ENCODE results near the gene TEDC1. TPM values are rescaled to one million over a fixed set of nuclear protein-coding genes. Genes with fewer than 3 reads are reported as not detected.

TEDC1 gene
- total RNA-seq, 1 experiment from 2014 or later, result 34.0 TPM

DNA sequence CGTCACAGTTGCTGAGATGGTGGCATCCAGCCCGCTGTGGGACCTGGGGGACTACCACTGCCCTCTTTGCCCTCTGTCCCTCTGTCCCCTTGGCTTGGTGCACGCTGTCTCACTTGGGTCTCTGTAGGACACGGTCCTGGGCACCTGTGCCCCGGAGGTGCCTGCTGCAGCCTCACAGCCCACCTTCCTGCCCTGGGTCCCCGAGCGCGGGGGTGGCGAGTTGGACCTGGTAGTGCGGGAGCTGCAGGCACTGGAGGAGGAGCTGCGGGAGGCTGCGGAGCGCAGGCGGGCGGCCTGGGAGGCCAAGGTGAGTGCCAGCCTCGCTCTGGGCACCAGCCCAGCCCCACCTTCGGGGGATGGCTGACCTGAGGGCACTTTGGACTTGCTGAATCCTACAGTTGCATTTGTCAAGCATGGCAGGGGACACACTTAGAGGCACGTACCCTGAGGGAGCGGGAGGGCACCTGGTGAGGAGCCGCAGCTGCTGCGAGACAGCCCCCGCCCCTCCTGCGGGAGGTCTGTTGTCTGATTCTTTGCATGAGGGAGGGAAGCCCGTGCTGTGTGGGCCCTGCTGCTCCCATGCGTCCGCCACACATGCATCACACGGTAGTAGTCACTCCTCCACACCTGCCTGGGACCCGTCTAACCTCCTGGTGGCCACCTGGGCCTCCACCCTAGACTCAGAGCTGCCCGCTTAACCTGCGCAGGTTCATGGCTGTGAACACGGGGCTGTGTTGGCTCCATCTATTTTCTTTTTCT, 6.8 kb downstream of the TEDC1 start:
- Histone ChIP-seq H3K36me3 (ENCODE audit: insufficient read depth, low read length, poor library complexity, severe bottlenecking) (no peaks in the 10 kb centered on the region), H3K4me3 (ENCODE audit: low read depth, low read length, poor library complexity, severe bottlenecking) (no peak overlapping the region), H3K9me3 (ENCODE audit: low read depth, low read length, poor library complexity, severe bottlenecking) (no peaks in the 10 kb centered on the region), H3K27ac (ENCODE audit: low read depth, low read length, poor library complexity, severe bottlenecking) (no peak overlapping the region), H3K27me3 (replicated peaks; ENCODE audit: insufficient read depth, low read depth, low read length, poor library complexity) (no peaks in the 10 kb centered on the region), H3K4me1 (ENCODE audit: insufficient read depth, low read length, poor library complexity, severe bottlenecking) (no peaks in the 10 kb centered on the region)
- intact Hi-C loops (cut with micrococcal nuclease; ENCODE audit: unreplicated experiment), result no loop called here
- BruUV-seq (replicated peaks), result no TSS peak
- POLR2A ChIA-PET (ENCODE audit: low non-redundant PET), result no interaction called here
- DNase-seq (ENCODE audit: low spot score), result no peak
- CTCF ChIA-PET, result no interaction called here
- TF ChIP-seq, protein P1, sequence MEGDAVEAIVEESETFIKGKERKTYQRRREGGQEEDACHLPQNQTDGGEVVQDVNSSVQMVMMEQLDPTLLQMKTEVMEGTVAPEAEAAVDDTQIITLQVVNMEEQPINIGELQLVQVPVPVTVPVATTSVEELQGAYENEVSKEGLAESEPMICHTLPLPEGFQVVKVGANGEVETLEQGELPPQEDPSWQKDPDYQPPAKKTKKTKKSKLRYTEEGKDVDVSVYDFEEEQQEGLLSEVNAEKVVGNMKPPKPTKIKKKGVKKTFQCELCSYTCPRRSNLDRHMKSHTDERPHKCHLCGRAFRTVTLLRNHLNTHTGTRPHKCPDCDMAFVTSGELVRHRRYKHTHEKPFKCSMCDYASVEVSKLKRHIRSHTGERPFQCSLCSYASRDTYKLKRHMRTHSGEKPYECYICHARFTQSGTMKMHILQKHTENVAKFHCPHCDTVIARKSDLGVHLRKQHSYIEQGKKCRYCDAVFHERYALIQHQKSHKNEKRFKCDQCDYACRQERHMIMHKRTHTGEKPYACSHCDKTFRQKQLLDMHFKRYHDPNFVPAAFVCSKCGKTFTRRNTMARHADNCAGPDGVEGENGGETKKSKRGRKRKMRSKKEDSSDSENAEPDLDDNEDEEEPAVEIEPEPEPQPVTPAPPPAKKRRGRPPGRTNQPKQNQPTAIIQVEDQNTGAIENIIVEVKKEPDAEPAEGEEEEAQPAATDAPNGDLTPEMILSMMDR (conservative IDR thresholded peaks at IDR 0.05; ENCODE audit: low read depth, low read length), result no peak
- no peak for TF ChIP-seq EZH2 (IDR thresholded peaks at IDR 0.05; ENCODE audit: borderline replicate concordance, low read depth, low read length, poor library complexity, severe bottlenecking)

DNA sequence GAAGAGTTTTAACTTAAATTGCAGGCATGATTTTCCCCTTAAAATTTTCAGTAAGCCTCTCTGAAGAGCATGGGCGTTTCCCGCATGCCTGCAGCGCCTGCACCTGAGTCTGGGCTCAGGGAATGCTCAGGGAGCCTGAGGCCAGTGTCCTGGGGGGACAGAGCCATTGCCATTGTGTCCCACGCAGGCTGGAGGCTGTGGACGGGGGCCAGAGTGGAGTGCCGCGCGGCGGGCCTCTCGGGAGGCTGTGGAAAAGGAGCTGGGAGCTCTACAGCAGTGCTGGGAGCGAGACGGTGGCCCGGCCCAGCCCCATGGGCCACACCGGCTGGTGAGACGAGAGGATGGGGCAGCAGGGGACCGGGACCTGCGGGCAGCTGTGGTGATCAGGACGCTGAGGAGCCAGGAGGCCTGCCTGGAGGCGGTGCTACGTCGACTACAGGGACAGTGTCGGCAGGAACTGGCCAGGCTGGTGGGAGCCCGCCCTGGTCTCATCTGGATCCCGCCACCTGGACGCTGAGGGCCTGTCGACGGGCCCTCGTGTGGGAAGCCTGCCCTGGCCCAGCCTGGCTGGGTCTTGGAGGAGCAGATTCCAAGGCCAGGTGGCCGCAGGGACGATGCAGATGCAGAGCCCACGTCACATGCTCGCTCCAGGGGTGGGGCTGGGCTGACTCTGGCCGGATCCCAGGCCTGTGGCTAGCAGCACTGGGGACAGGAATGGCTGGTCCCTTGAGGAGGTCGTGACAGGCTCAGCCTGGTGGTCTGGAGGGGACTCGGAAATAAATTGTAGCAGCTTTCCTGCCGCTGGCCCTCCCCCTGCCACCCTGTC, 7.6 kb downstream of the TEDC1 start:
- intact Hi-C loops (cut with micrococcal nuclease; ENCODE audit: unreplicated experiment), result no loop called here
- Histone ChIP-seq H3K27me3 (replicated peaks; ENCODE audit: insufficient read depth, low read depth, low read length, poor library complexity) (no peaks in the 10 kb centered on the region), H3K36me3 (ENCODE audit: insufficient read depth, low read length, poor library complexity, severe bottlenecking) (no peaks in the 10 kb centered on the region), H3K4me3 (ENCODE audit: low read depth, low read length, poor library complexity, severe bottlenecking) (no peak overlapping the region), H3K27ac (ENCODE audit: low read depth, low read length, poor library complexity, severe bottlenecking) (no peak overlapping the region), H3K4me1 (ENCODE audit: insufficient read depth, low read length, poor library complexity, severe bottlenecking) (no peaks in the 10 kb centered on the region), H3K9me3 (ENCODE audit: low read depth, low read length, poor library complexity, severe bottlenecking) (no peaks in the 10 kb centered on the region)
- POLR2A ChIA-PET (ENCODE audit: low non-redundant PET), result no interaction called here
- TF ChIP-seq EZH2 (IDR thresholded peaks at IDR 0.05; ENCODE audit: borderline replicate concordance, low read depth, low read length, poor library complexity, severe bottlenecking), result no peak
- TF ChIP-seq, protein P1 (conservative IDR thresholded peaks at IDR 0.05; ENCODE audit: low read depth, low read length), result no peak
- DNase-seq (ENCODE audit: low spot score), result no peak
- BruUV-seq (replicated peaks), result no TSS peak
- CTCF ChIA-PET, result no interaction called here

DNA sequence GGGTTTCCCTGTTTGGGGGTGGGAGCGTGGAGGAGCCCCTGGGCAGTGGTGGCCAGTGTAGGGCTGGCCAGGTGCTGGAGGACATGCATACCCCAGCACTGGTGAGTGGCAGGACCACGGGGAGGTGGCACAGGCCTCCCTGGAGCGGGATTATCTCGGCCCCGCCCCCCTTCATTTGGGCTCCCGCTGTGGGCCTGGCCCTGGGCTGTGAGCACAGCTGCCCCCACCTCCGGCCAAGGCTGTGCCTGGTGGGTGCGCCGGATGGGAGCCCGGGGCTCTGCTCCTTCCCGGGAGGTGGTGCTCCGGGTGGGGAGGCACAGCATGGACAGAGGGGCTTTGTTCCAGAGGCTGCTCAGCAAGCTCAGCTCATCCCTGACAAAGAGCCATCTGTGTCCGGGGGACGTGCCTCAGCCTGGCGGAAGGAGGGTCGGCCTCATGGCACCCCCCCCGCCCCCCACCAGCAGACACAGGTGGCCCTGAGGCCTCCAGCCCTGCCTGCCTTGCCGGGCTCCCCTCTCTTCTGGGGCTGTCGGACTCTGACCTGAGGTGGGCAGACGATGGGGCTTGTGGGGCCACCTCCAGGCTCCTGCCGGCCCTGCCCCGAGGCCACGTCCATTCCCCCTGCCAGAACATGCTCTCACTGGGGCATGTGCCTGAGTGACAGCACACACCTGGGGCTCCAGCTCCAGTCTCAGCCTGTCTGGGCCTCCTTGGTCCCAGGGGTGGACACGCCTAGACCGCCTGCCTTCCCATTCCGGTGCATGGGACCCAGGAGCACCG, 8.4 kb downstream of the TEDC1 start:
- ChIA-PET CTCF (no interaction called here), POLR2A (ENCODE audit: low non-redundant PET) (no interaction called here)
- no peak overlapping the region for H3K27ac ChIP-seq (ENCODE audit: low read depth, low read length, poor library complexity, severe bottlenecking)
- no TSS peak for BruUV-seq (replicated peaks)
- TF ChIP-seq EZH2 (IDR thresholded peaks at IDR 0.05; ENCODE audit: borderline replicate concordance, low read depth, low read length, poor library complexity, severe bottlenecking), result no peak
- TF ChIP-seq, protein P1 (conservative IDR thresholded peaks at IDR 0.05; ENCODE audit: low read depth, low read length), result no peak
- no peak for DNase-seq (ENCODE audit: low spot score)
- no peak overlapping the region for H3K4me3 ChIP-seq (ENCODE audit: low read depth, low read length, poor library complexity, severe bottlenecking)
- H3K4me1 ChIP-seq (ENCODE audit: insufficient read depth, low read length, poor library complexity, severe bottlenecking), result no peaks in the 10 kb centered on the region
- H3K36me3 ChIP-seq (ENCODE audit: insufficient read depth, low read length, poor library complexity, severe bottlenecking), result no peaks in the 10 kb centered on the region
- intact Hi-C loops (cut with micrococcal nuclease; ENCODE audit: unreplicated experiment), result no loop called here
- H3K9me3 ChIP-seq (ENCODE audit: low read depth, low read length, poor library complexity, severe bottlenecking), result no peaks in the 10 kb centered on the region
- H3K27me3 ChIP-seq (replicated peaks; ENCODE audit: insufficient read depth, low read depth, low read length, poor library complexity), result no peaks in the 10 kb centered on the region
